NCI-H2107 (cell line): Measurements from ENCODE around the gene PRKAR1B.

ENCODE experiments used
- DNase-seq: peaks from one replicate; lab custom pipeline; 2025; lab: John Stamatoyannopoulos, UW

Gene PRKAR1B

GRCh38 chr7:572416-573268, 154.4 kb downstream of the PRKAR1B start:
- DNase-seq: no peak

DNA sequence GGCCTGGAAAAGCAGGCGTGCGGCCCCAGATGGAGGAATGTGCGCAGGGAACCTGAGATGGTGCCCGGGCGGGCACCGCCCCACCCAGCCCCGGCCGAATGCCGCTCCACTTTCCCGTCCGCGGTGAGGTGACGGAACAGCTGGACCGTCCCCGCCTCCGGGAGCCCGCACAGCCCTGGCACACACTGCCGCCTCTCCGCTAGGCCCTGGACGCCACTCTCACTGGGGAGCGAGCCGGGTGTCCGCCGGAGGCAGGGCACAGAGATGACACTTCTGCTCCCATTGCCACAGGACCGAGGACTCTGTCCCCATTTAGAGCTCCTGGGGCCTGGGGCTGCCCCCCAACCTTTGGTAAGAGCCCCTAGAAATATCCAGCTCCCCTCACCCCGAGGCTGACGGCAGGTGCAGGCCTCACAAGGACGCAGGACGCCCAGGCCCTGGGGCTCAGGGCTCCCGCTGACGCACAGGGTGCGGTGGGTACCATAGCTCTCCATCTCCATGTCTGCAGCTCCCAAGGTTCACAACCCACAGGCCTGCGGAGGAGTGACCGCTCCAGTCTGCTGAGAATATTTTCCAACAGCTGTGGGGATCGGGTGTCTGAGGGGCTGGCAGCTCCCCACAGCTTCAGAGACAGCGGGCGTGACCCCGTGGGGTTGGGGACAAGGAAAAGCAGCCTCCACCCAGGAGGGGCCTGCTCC, 155.2 kb downstream of the PRKAR1B start:
- no peak for DNase-seq

GRCh38 chr7:571096-571717, 155.9 kb downstream of the PRKAR1B start:
- DNase-seq: no peak

- DNase-seq: no peak
These were observed 156.3 kb downstream of the PRKAR1B start for GRCh38 chr7:570801-571070.

GRCh38 chr7:569996-570800, 156.9 kb downstream of the PRKAR1B start:
- no peak for DNase-seq

DNA sequence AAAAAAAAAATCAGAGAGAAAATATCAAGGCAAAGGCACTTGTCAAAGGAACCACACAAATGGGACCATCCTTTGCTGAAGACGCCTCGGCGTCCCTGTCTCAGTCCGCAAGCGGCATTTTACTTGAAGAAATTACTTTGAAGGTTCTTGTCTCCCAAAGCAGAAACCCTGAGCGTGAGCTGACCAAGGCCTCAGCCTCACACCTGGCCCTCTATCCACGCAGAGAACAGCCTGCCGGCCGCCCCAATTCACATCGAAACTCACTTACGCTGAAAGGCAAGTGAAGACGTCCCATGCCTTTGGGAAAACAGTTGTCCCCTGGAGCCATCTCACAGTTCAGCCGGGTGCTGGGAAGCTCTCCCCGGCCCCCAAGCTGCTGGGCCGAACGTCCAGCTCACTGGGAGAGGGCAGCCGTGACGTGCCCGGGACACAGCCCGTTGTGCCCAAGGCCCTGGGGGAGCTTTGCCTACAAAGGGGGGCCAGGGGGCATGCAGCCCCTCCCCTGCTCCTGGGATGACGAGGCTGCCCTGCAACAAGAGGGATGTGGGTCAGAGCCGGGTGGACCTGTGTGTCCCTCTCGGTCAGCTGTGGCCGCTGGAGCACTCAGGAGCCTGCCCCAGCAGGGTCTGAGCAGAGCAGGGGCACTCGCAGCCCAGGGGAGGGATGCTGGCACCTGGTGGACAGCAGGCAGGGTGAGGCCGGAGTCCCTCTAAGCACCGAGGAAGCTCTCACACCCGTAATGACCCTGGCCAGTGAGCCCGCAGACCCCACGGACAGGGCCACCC, 157.8 kb downstream of the PRKAR1B start:
- DNase-seq: no peak

GRCh38 chr7:568031-568951, 158.8 kb downstream of the PRKAR1B start:
- DNase-seq: no peak

DNA sequence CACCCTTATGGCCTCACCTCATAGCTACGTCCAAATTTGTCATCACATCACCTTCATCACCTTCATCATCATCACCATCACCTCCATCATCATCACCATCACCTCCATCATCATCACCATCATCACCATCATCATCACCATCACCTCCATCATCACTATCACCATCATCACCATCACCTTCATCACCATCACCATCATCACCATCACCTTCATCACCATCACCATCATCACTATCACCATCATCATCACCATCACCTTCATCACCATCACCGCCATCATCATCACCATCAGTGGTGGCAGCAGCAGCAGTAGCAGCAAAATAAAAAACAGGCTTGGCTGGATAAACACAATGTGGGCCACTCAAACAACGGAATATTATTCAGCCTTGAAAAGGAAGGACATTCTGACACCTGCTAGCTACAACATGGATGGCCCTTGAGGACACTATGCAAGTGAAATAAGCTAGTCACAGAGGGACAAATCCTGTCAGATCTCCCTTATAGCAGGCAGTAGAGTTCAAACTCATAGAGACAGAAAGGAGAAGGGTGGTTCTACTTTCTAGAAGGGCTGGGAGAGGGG, 159.7 kb downstream of the PRKAR1B start:
- DNase-seq: no peak

DNA sequence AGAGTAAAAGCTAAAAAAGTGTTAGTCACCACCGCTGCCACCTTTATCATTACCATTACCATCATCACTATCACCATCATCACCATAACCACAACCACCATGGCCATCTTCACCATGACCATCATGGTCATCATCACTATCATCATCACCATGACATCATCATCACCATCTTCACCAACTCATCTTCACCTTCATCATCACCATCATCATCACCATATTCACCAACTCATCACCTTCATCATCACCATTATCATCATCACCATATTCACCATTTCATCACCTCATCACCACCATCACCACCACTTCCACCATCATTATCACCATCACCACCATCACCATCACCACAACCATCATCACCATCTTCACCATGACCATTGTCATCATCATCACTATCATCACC, 161.0 kb downstream of the PRKAR1B start:
- DNase-seq: no peak

DNA sequence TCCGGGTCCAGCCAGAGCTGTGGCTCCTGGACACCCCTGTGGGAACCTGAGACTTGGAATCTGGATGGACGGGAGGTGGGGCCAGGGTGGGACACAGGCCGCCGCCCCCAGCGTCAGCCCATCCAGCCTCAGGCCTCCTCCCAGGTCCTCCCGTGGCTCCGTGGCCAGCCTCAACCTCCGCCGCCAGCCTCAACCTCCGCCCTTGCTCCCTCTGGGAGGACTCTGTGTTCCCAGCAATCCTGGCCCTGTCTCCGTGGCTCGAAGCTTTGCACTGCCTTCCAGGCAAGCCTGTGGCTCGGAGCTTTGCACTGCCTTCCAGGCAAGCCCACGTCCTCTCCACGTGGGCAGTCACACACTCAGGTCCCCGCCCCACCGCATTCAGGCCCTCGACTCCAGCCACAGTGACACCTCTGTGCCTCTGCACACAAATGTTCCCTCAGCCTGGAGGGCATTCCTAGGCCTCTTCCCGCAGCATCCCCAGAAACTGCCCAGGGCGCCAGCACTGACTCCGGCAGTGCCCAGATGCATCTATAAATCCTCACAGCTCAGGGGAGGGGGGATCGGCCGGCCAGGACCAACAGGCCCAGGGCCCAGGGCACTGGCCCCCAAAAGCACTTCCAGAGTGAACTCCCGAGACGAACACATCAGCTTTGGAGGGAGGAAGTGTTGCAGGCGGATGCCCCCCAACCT, 162.8 kb downstream of the PRKAR1B start:
- DNase-seq: no peak

GRCh38 chr7:563629-564170, 163.4 kb downstream of the PRKAR1B start:
- no peak for DNase-seq

- no peak for DNase-seq
These were observed 164.1 kb downstream of the PRKAR1B start for GRCh38 chr7:562789-563628.

DNA sequence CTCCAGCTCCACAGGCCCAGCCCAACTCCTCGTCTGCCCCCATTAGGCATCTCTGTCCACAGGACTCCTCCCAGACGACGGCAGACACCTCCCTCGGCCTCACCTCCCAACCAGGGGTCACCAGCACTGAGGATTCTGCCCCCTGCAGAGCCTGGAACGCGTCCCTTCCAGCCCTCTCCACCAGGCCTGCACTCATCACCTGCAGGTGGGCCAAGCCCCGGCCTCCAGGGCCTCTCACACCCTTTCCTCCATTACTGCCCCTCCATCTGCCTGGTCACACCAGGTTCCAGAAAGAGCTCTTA, 164.8 kb downstream of the PRKAR1B start:
- no peak for DNase-seq

DNA sequence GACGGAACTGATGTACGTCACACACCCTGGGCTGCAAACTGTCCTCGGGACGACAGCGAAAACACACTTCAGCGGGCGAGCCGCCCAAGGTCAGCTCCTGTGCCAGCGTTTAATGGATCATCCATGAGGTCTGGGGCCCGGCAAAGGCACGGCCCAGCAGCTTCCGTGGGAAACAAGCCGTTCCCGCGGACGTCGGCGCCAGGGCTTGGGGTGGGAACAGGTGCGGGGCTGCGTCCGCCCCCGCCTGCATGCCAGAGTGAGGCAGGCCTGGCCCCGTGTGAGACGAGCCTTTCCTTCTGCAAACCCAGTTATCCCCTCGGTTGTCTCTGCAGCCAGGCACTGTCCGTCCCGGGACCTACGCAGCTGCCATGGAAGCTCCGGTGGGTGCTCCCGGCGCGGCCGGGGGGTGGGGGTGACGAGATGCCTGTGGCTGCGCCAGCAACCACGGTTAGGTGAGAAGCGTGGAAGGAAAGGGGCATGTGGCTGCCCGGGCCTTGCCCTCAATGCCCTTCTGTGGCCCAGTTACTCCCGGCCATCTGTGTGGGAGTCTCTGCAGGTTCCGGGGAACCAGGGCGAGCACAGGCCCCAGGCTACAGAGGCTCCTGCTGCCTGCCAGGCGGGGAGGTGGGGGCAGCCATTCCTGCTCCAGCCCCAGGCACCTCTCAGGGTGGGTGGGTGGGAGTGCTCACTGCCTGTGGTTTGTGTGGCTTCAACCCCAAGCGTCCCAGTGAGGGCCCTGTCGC, 165.3 kb downstream of the PRKAR1B start:
- no peak for DNase-seq

- DNase-seq: no peak
These were observed 166.0 kb downstream of the PRKAR1B start for GRCh38 chr7:560966-561630.

- DNase-seq: no peak
These were observed 167.7 kb downstream of the PRKAR1B start for GRCh38 chr7:559396-559705.

GRCh38 chr7:557558-557881, 169.6 kb downstream of the PRKAR1B start:
- no peak for DNase-seq
